ENCODE results near the gene ZPR1. TPM values are rescaled to one million over a fixed set of nuclear protein-coding genes. Genes with fewer than 3 reads are reported as not detected.
"Not testable (repeated sequence)": the region's sequence is repeated elsewhere in the genome, so short reads cannot be mapped to it uniquely, and the experiment has no call there.

Gene ZPR1
- polyA plus RNA-seq, 3 donors = 23.7 to 39.2 (median 27.7) TPM

GRCh38 chr11:116826751-116827431 lies 39.1 kb upstream of the ZPR1 start:
- WGBS, 3 donors = 78 to 82% (median 78%) methylated on average over 9 of the region's 9 CpGs
- H3K27ac ChIP-seq (ENCODE audit: low read depth, low read length) = no peak overlapping the region

GRCh38 chr11:116825854-116826750 lies 38.3 kb upstream of the ZPR1 start:
- H3K27ac ChIP-seq (ENCODE audit: low read depth, low read length) = no peak overlapping the region
- WGBS, 3 donors = 79 to 81% (median 80%) methylated on average over 21 to 22 of the region's 22 CpGs

- WGBS, 3 donors = 77 to 88% (median 81%) methylated on average over 5 of the region's 5 CpGs
- H3K27ac ChIP-seq (ENCODE audit: low read depth, low read length) = no peak overlapping the region
Observed at GRCh38 chr11:116825434-116825833, 37.6 kb upstream of the ZPR1 start.

DNA sequence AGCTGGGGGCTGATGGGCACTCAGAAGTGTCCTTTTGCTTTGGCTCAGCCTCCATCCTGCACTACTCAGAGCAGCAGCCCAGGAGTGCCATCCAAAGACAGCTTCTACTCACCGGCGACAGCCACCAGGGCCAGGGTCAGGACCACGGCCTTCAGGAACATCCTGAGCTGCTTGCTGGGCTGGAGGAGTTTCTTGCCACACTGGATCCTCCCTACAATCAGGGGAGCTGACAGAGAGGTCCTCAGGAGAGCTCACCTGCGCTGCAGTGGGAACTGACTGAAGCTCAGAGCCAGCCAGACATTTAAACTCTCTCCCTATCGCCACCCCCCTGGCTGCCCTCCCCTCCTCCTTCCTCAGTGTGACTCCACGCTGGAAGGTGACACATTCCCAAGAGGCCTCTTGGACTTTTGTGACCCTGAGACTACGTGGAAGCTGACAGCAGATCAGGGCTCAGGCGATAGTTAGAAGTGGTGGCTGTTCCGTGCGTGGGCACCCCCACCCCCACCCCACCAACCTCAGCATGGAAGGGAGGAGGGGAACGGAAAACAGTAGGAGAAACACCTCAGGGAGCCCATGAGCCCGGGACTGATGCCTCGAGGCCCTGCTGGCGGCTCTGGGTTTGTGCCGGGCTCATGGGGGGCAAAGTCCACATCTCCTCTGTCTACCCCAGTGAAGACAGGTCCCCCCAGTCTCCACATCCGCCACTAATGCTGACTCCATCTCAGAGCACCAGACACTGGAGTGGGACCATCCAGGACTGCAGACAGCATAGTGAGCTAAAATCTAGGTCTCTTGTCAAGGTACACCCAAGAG lies 35.4 kb upstream of the ZPR1 start, which contains the start of gene APOA4:
APOA4 (minus strand) TSS at position 274 of the 813 bp plus-strand sequence; CDS start at position 161, 113 bp downstream.
- 71 to 84% (median 84%) methylated on average over 14 to 16 of the region's 16 CpGs for WGBS, 3 donors
- no peak within 1 kb of the TSS for H3K27ac ChIP-seq (ENCODE audit: low read depth, low read length)

DNA sequence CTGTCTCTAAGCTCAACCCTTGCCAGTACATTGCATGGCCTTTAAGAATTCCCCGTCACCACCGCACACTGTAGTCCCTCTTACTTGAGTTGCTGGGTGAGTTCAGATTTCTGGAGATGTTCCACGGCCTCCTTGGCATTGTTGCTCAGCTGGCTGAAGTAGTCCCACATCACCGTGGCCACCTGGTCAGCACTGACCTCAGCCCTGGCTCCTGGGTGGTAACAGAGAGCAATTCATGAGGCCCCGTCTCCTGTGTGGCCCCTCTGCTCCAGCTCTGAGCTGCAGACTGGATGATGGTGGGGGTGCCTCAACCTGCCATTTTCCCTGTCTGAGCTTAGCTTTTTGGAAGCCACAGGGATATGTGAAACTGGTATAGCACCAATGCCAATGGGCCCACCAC lies 34.8 kb upstream of the ZPR1 start:
- no peak overlapping the region for H3K27ac ChIP-seq (ENCODE audit: low read depth, low read length)
- 72 to 75% (median 74%) methylated on average over 5 of the region's 5 CpGs for WGBS, 3 donors

DNA sequence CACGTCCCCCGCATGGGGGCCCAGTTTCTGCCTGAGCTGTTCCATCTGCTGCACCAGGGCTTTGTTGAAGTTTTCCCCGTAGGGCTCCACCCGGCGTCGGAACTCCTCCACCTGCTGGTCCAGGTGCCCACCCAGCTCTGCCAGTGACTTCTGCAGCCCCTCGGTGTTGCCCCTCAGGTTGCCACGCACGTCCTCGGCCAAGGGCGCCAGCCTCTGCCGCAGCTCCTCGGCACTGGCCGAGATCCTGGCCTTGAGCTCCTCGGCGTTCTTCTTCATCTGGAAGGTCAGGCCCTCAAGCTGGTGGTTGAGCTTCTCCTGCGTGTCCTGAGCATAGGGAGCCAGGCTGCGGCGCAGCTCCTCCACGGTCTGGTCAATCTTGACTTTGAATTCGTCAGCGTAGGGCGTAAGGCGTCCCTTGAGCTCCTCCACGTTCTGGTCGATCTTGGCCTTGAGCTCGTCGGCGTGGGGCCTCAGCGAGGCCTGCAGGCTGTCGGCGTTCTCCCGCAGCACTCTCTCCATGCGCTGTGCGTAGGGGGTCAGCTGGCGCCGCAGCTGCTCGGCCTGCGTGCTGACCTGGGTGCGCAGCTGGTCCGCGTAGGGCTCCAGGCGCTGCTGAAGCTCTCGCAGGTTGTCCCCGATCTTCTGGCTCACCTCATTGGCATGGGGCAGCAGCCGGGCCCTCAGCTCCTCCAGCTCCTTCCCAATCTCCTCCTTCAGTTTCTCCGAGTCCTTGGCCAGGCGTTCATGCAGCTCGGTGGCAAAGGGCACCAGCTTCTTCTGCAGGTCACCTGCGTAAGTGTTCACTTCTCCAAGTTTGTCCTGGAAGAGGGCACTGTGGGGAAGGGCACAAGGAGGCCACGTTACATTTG lies 33.5 kb upstream of the ZPR1 start:
- H3K27ac ChIP-seq (ENCODE audit: low read depth, low read length) = no peak overlapping the region
- 92 to 94% (median 94%) methylated on average over 51 of the region's 51 CpGs for WGBS, 3 donors

DNA sequence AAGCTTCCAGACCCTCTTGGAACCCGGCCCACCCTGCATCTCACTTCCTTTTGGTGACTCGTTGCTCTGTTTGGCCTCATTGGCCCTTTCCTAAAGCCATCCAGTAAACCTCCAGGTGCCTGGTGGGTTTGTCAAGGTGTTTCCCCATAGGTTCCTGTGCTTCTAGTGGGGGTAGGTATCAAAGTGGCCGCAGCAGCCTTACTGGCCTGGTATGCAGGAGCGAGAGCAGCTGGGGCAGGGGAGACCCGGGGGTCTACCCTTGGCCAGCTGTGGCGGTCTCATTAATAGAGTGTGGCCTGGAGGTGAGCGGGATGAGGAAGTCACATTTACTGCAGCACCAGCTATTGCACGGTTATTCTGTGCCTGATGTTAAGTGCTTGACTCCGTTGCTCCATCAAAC lies 31.2 kb upstream of the ZPR1 start:
- H3K27ac ChIP-seq (ENCODE audit: low read depth, low read length) = no peak overlapping the region
- 87 to 90% (median 89%) methylated on average over 9 of the region's 9 CpGs for WGBS, 3 donors

- WGBS, 3 donors = 72 to 87% (median 73%) methylated on average over 6 of the region's 6 CpGs
- no peak overlapping the region for H3K27ac ChIP-seq (ENCODE audit: low read depth, low read length)
Observed at GRCh38 chr11:116814502-116814901, 26.7 kb upstream of the ZPR1 start.

DNA sequence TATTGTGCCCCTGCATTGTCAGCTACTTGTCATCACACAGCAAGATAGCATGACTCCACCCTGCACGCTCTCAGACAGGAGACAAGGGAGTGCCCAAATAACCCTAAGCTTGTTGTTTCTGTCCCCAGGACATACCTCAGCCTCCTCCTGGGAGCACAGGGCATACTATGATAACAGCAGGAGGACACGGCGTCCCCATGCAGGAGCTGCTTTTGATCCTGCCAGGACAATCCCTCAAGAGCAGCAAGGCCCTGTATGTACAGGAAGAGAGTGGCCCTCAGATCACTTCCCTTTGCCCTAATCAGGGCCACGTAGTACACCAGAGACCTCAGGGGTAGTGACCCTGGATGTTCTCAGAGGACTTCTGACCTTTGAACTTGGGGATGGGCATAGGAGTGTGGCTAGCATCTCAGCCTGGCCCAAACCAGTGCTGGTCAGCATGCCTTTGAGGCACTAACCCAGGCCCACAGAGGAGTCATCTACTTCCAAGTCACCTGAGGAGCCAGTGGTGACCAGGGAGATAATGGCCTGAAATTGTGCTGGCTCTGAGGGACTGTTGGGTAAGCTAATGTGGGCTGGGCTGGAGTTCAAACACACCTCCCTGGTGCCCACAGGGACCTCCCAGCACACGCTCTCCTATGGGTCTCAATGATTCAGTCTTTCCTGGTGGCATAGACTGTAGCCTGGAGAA lies 26.1 kb upstream of the ZPR1 start:
- no peak overlapping the region for H3K27ac ChIP-seq (ENCODE audit: low read depth, low read length)
- 56 to 72% (median 69%) methylated on average over 5 of the region's 5 CpGs for WGBS, 3 donors

DNA sequence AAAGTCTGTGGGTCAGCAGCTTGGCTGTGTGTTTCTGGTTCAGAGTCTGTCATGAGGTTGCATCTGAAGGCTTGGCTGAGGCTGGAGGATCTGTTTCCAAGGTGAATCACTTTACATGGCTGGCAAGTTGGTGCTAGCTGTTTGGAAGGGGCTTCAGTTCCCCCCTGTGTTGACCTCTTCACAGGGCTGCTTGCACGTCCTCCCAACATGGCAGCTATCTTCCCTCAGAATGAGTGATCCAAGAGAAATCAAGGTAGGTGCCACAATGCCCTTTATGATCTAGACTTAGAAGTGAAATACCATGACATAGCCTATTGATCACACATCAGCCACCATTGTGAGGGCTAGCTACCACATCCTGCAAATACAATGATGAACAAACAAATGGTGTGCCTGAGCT lies 25.3 kb upstream of the ZPR1 start:
- no peak overlapping the region for H3K27ac ChIP-seq (ENCODE audit: low read depth, low read length)
- WGBS, 3 donors = 90 to 94% (median 92%) methylated on average over 1 of the region's 1 CpG

- no peak overlapping the region for H3K27ac ChIP-seq (ENCODE audit: low read depth, low read length)
- 84 to 97% (median 97%) methylated on average over 4 of the region's 4 CpGs for WGBS, 3 donors
Observed at GRCh38 chr11:116812109-116812508, 24.3 kb upstream of the ZPR1 start.

GRCh38 chr11:116811194-116811593 lies 23.4 kb upstream of the ZPR1 start:
- H3K27ac ChIP-seq (ENCODE audit: low read depth, low read length) = no peak overlapping the region
- 72 to 83% (median 83%) methylated on average over 3 of the region's 3 CpGs for WGBS, 3 donors

GRCh38 chr11:116808262-116809175 lies 20.7 kb upstream of the ZPR1 start:
- no peak overlapping the region for H3K27ac ChIP-seq (ENCODE audit: low read depth, low read length)

GRCh38 chr11:116807601-116808261 lies 19.9 kb upstream of the ZPR1 start:
- 67 to 93% (median 90%) methylated on average over 6 of the region's 6 CpGs for WGBS, 3 donors
- no peak overlapping the region for H3K27ac ChIP-seq (ENCODE audit: low read depth, low read length)

More at GRCh38 chr11:116808262-116809175, 20.7 kb upstream of the ZPR1 start:
- 32 to 87% (median 82%) methylated on average over 14 of the region's 14 CpGs for WGBS, 3 donors

DNA sequence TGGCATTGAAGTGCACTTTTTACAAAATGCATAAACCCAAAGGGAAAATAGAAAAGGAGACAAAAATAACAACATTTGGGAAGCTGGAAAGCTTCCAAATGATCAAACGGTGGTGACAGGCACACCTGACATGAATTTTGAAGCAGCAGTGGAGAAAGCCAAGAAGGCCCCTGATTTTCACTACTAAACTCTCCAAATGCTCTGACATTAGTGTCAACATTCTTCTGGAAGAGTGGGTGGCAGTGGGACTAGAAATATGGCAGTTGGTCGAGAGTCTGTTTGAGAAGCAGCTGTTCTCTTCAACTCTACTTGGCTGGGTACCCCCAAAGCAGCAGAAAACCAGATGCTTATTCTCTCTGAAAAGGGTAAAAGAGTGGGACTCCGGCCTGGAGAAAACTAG lies 16.2 kb upstream of the ZPR1 start:
- no peak overlapping the region for H3K27ac ChIP-seq (ENCODE audit: low read depth, low read length)
- WGBS, 3 donors = 60 to 65% (median 62%) methylated on average over 3 of the region's 3 CpGs

DNA sequence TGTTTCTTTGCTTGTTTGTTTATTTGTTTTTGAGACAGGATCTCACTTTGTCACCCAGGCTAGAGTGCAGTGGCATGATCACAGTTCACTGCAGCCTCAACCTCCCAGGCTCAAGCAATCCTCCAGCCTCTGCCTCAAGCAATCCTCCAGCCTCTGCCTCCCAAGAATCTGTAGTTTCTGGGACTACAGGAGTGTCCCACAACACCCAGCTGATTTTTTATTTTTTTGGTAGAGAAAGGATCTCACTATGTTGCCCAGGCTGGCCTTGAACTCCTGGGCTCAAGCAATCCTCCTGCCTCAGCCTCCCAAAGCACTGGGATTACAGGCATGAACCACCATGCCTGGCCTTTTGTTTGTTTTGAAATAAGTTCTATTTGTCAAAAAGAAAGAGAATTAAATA lies 13.8 kb upstream of the ZPR1 start:
- not testable (repeated sequence) for H3K27ac ChIP-seq (ENCODE audit: low read depth, low read length)

Measured in adipose tissue (tissue), 3 donors.